Measurements from ENCODE around the gene PIP4K2C.

DNA sequence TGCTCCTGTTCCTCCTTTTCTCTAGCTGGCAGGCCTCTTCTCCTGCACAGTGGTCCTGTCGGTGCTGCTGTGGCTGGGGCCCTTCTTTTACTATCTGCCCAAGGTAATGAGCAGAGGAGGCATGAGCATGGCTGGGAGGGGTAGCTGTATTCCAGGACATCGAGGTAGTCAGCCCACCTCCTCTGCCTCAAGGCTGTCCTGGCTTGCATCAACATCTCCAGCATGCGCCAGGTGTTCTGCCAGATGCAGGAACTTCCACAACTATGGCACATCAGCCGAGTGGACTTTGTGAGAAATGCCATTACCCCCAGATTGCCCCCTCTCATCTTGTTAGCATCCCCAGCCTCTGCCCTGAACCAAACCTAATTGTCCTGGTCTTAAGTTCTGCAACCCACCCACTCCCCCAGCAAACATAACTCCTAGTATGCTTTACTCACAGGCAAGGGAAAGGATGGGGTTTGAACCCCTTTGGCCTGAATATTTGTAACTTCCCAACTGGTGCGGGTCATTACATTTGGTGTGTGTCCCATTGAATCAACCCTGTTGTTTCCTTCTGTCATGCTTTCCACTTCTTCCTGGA, 32.9 kb downstream of the PIP4K2C start:
- TF ChIP-seq CTCF (IDR thresholded peaks at IDR 0.05; ENCODE audit: insufficient read depth, low read length) (no peak), GABPA (IDR thresholded peaks at IDR 0.05; ENCODE audit: low read depth) (no peak), POLR2AphosphoS5 (IDR thresholded peaks at IDR 0.05; ENCODE audit: low read depth) (no peak)
